Natural killer cell (primary cell): Measurements from ENCODE around the gene SAFB2. TPM values are rescaled to one million over a fixed set of nuclear protein-coding genes. Genes with fewer than 3 reads are reported as not detected.
"Not testable (repeated sequence)": the region's sequence is repeated elsewhere in the genome, so short reads cannot be mapped to it uniquely, and the experiment has no call there.

Experiments used
- ATAC-seq, 3 donors: fragments of 150-1000 bp in 2 of 3; fragments of 200-7000 bp in 1 of 3; cut with Tn5 transposase; 1 replicate in 1 of 3; 2 replicates in 2 of 3; pipeline ENCODE4 v1.10.0; 2021; ENCODE audit warnings: mild to moderate bottlenecking in 2 of 3, moderate library complexity in 2 of 3
- DNase-seq, 2 donors: peaks; one replicate each; pipeline versions ENCODE4 v3.0.0 to v3.0.0-alpha.2; 2013 to 2021; ENCODE audit warnings: mixed read lengths in 1 of 2
- H3K27ac ChIP-seq: one replicate; pipeline ENCODE4 v1.5.1; 2013; ENCODE audit warnings: mild to moderate bottlenecking, low read length
- H3K27me3 ChIP-seq: one replicate; pipeline ENCODE4 v1.6.1; 2013; ENCODE audit warnings: low read length; ENCODE audit not compliant: control insufficient read depth, insufficient read depth
- H3K36me3 ChIP-seq: one replicate; pipeline ENCODE4 v1.6.1; 2013; ENCODE audit warnings: low read length; ENCODE audit not compliant: control insufficient read depth, insufficient read depth
- H3K4me1 ChIP-seq: one replicate; pipeline ENCODE4 v1.6.1; 2013; ENCODE audit warnings: low read length; ENCODE audit not compliant: control insufficient read depth, insufficient read depth
- H3K4me3 ChIP-seq: one replicate; pipeline ENCODE4 v1.5.1; 2013; ENCODE audit warnings: low read length
- H3K9me3 ChIP-seq: one replicate; pipeline ENCODE4 v1.6.1; 2013; ENCODE audit warnings: low read length; ENCODE audit not compliant: control insufficient read depth, insufficient read depth
- H3K27ac Mint-ChIP-seq, 2 donors: one replicate each; pipeline ENCODE4 v1.8.0; 2022; ENCODE audit warnings: mild to moderate bottlenecking in 2 of 2, mixed read lengths in 2 of 2, moderate library complexity in 1 of 2
- H3K27me3 Mint-ChIP-seq, 2 donors: one replicate each; pipeline ENCODE4 v1.8.0; 2022; ENCODE audit warnings: low read depth in 2 of 2, mixed read lengths in 2 of 2
- H3K36me3 Mint-ChIP-seq: one replicate; pipeline ENCODE4 v1.8.0; 2022; ENCODE audit warnings: mixed read lengths
- H3K4me1 Mint-ChIP-seq, 2 donors: one replicate each; pipeline ENCODE4 v1.8.0; 2022; ENCODE audit warnings: mixed read lengths in 2 of 2
- H3K4me3 Mint-ChIP-seq: one replicate; pipeline ENCODE4 v1.8.0; 2022; ENCODE audit warnings: mild to moderate bottlenecking, moderate library complexity, mixed read lengths
- H3K9me3 Mint-ChIP-seq, 2 donors: one replicate each; pipeline ENCODE4 v1.8.0; 2022; ENCODE audit warnings: mixed read lengths in 2 of 2
- CTCF ChIP-seq: fragments of 200-600 bp; IDR thresholded peaks from one replicate; pipeline ENCODE4 v1.8.0; 2022; ENCODE audit warnings: antibody characterized with exemption
- WGBS: methylation state at CpG from one replicate; pipeline ENCODE4 v1.1.7; 2013; ENCODE audit warnings: missing lambda C conversion rate; ENCODE audit not compliant: insufficient coverage; 5-methylcytosine and 5-hydroxymethylcytosine counted together
- intact Hi-C: fragments of 100-400 bp; cut with micrococcal nuclease; formaldehyde crosslinking; loops from one replicate; pipeline ENCODE4 v1.14.2; 2022
- total RNA-seq, 4 donors: library from RNA; stranded (reverse); fragments of 120-200 nt in 1 of 4; gene quantifications; one replicate each; pipeline versions ENCODE4 v1.2.3 to v1.2.4, GENCODE V29; 2013 to 2022

Gene SAFB2
- total RNA-seq, 3 donors from 2014 or later (not counting 1 experiment from before 2014, with no cell fraction given), result 232 to 264 (median 258) TPM

- H3K4me3 ChIP-seq, result no peak overlapping the region
- Mint-ChIP-seq H3K4me1 (peaks cover 12 to 15% of the 10 kb centered on the region in 2 donors), H3K36me3 (peaks cover 21% of the 10 kb centered on the region), H3K27ac (peak overlapping the region in 1 of 2 donors; percentile 45), H3K4me3 (no peak overlapping the region), H3K9me3 (no peaks in the 10 kb centered on the region), H3K27me3 (no peaks in the 10 kb centered on the region)
- intact Hi-C loops, result no loop called here
- WGBS, result 97% methylated on average over 15 of the region's 15 CpGs
- H3K27ac ChIP-seq, result no peak overlapping the region
- H3K36me3 ChIP-seq, result peaks cover 78% of the 10 kb centered on the region
- no peaks in the 10 kb centered on the region for H3K9me3 ChIP-seq
- no peak for TF ChIP-seq CTCF
- ATAC-seq, result no peak
- no peak for DNase-seq
- no peaks in the 10 kb centered on the region for H3K27me3 ChIP-seq
- H3K4me1 ChIP-seq, result no peaks in the 10 kb centered on the region
Measured at GRCh38 chr19:5612891-5613865, 9.4 kb downstream of the SAFB2 start.

- Mint-ChIP-seq H3K27ac (peak overlapping the region in 1 of 2 donors; percentile 44), H3K4me3 (no peak overlapping the region), H3K36me3 (peaks cover 28% of the 10 kb centered on the region), H3K4me1 (peaks cover 16 to 20% of the 10 kb centered on the region in 2 donors), H3K9me3 (no peaks in the 10 kb centered on the region), H3K27me3 (no peaks in the 10 kb centered on the region)
- DNase-seq (no peak), ATAC-seq (no peak)
- no peak for TF ChIP-seq CTCF
- intact Hi-C loops, result loop anchor here (10.0 kb wide), 1 partner anchor 1655 kb away; no protein-coding TSS in a partner anchor
- H3K9me3 ChIP-seq, result no peaks in the 10 kb centered on the region
- H3K4me3 ChIP-seq, result no peak overlapping the region
- peaks cover 84% of the 10 kb centered on the region for H3K36me3 ChIP-seq
- H3K27me3 ChIP-seq, result no peaks in the 10 kb centered on the region
- H3K4me1 ChIP-seq, result no peaks in the 10 kb centered on the region
- WGBS, result 96% methylated on average over 16 of the region's 16 CpGs
- no peak overlapping the region for H3K27ac ChIP-seq
Measured at GRCh38 chr19:5609881-5610448, 12.6 kb downstream of the SAFB2 start.

- 100% methylated on average over 7 of the region's 9 CpGs for WGBS
- H3K9me3 Mint-ChIP-seq, result not testable (repeated sequence)
Measured at GRCh38 chr19:5608766-5609165, 13.8 kb downstream of the SAFB2 start.

GRCh38 chr19:5608291-5608690 lies 14.3 kb downstream of the SAFB2 start:
- no peak overlapping the region for H3K4me3 ChIP-seq
- H3K27ac ChIP-seq, result no peak overlapping the region
- peaks cover 82% of the 10 kb centered on the region for H3K36me3 ChIP-seq
- no peak for ATAC-seq
- Mint-ChIP-seq H3K4me1 (peaks cover 16% of the 10 kb centered on the region in 2 donors), H3K36me3 (peaks cover 28% of the 10 kb centered on the region), H3K27ac (no peak overlapping the region), H3K9me3 (no peaks in the 10 kb centered on the region), H3K27me3 (no peaks in the 10 kb centered on the region), H3K4me3 (no peak overlapping the region)
- no peak for TF ChIP-seq CTCF
- no peaks in the 10 kb centered on the region for H3K4me1 ChIP-seq
- 95% methylated on average over 10 of the region's 10 CpGs for WGBS
- intact Hi-C loops, result loop anchor here (10.0 kb wide), 1 partner anchor 1653 kb away; no protein-coding TSS in a partner anchor
- no peaks in the 10 kb centered on the region for H3K9me3 ChIP-seq
- DNase-seq, result no peak
- H3K27me3 ChIP-seq, result no peaks in the 10 kb centered on the region

More at GRCh38 chr19:5608766-5609165, 13.8 kb downstream of the SAFB2 start:
- intact Hi-C loops, result loop anchor here (10.0 kb wide), 1 partner anchor 1654 kb away; no protein-coding TSS in a partner anchor
- H3K4me1 Mint-ChIP-seq, result peaks cover 16 to 20% of the 10 kb centered on the region in 2 donors
- not testable (repeated sequence) for H3K4me3 ChIP-seq, H3K27me3 ChIP-seq, H3K4me3 Mint-ChIP-seq, H3K27ac Mint-ChIP-seq, ATAC-seq, DNase-seq, H3K9me3 ChIP-seq, H3K4me1 ChIP-seq, H3K27me3 Mint-ChIP-seq, H3K27ac ChIP-seq
- peaks cover 82% of the 10 kb centered on the region for H3K36me3 ChIP-seq
- peaks cover 33% of the 10 kb centered on the region for H3K36me3 Mint-ChIP-seq
